RWPE1 (cell line): ENCODE results near the gene ADGRF4.
A peak's percentile ranks its signal among the peaks of the same experiment; 100 is the strongest.

Experiments used
- CTCF ChIA-PET: fragments of 350-600 bp; sonication (Branson Sonifier 250); formaldehyde crosslinking; extraction: SDS; loops from one replicate; lab custom pipeline; 2021; lab: Yijun Ruan, JAX
- POLR2A ChIA-PET: fragments of 400-600 bp; formaldehyde crosslinking; extraction: SDS; loops from one replicate; lab custom pipeline; 2020; ENCODE audit warnings: antibody characterized with exemption; ENCODE audit not compliant: low non-redundant PET; lab: Yijun Ruan, JAX
- DNase-seq: peaks from one replicate; pipeline ENCODE4 v3.0.0; 2012; ENCODE audit warnings: low spot score
- H3K27ac ChIP-seq: fragments of 450-650 bp; 2 replicates; pipeline ENCODE4 v1.5.1; 2017
- TF ChIP-seq, protein P1 (sequence below): fragments of 450-650 bp; conservative IDR thresholded peaks from 2 replicates; pipeline ENCODE4 v1.5.1; 2017; ENCODE audit warnings: low read depth, mild to moderate bottlenecking

Gene ADGRF4

DNA sequence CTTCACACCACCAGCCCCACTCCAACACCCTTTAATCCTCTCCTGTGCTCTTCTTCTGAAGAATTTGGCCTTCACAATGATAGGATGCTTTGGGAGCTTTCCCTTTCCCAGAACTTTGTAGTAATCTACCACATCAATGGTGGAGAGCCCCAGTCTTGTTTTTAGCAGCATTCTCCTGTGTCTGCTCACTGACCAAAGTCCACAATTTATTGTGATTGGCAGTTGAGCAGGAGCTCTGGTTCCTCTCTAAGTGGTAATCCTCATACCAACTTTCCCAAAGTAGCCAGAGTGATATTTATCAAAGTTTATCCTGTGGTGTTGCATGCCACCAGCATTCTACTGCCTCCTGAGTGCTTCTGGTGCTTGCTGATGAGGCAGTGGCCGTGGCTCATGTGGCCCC, 54.4 kb downstream of the ADGRF4 start:
- POLR2A ChIA-PET: no interaction called here
- no peak overlapping the region for H3K27ac ChIP-seq
- CTCF ChIA-PET: no interaction called here
- DNase-seq: no peak
- TF ChIP-seq, protein P1, sequence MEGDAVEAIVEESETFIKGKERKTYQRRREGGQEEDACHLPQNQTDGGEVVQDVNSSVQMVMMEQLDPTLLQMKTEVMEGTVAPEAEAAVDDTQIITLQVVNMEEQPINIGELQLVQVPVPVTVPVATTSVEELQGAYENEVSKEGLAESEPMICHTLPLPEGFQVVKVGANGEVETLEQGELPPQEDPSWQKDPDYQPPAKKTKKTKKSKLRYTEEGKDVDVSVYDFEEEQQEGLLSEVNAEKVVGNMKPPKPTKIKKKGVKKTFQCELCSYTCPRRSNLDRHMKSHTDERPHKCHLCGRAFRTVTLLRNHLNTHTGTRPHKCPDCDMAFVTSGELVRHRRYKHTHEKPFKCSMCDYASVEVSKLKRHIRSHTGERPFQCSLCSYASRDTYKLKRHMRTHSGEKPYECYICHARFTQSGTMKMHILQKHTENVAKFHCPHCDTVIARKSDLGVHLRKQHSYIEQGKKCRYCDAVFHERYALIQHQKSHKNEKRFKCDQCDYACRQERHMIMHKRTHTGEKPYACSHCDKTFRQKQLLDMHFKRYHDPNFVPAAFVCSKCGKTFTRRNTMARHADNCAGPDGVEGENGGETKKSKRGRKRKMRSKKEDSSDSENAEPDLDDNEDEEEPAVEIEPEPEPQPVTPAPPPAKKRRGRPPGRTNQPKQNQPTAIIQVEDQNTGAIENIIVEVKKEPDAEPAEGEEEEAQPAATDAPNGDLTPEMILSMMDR: no peak

DNA sequence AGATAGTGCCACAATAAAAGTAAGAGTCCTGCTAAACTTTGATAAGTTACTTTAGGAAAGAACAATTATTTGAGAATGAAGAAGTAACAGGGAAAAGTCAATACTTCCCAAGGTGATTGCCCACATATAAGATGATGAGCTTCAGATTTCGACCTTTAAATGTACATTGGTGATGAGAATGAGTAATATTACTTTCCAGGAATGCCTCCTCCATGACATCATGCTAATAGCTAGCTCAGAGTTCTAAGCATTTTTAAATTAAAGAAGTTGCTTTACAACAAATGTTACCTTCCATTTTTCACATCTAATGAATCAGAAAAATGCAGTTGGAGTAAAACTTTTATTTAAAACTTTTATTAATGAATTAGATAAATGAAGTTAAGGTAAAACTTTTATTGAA, 61.0 kb downstream of the ADGRF4 start:
- ChIA-PET CTCF (interaction anchor here (0.6 kb wide), 1 partner anchor 128 kb away, joined by 3 read pairs; no protein-coding TSS in a partner anchor), POLR2A (no interaction called here)
- H3K27ac ChIP-seq: no peak overlapping the region
- TF ChIP-seq, protein P1: no peak
- peak; percentile 8 for DNase-seq

DNA sequence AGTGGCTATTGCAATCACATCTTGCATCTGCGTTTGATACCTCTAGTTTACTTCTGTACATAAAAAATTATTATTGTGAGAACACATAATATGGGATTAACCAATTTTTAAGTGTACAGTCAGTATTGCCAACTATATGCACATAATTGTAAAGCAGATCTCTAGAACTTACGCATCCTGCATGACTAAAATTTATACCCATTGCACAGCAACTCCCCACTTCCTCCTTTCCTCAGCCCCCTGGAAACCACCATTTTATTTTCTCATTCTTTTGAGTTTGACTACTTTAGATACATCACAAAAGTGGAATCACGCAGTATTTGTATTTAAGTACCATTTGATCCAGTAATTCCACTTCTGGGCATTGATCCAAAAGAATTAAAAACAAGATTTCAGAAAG, 64.1 kb downstream of the ADGRF4 start:
- no peak for DNase-seq
- CTCF ChIA-PET: no interaction called here
- TF ChIP-seq, protein P1: no peak
- H3K27ac ChIP-seq: no peak overlapping the region
- POLR2A ChIA-PET: no interaction called here

DNA sequence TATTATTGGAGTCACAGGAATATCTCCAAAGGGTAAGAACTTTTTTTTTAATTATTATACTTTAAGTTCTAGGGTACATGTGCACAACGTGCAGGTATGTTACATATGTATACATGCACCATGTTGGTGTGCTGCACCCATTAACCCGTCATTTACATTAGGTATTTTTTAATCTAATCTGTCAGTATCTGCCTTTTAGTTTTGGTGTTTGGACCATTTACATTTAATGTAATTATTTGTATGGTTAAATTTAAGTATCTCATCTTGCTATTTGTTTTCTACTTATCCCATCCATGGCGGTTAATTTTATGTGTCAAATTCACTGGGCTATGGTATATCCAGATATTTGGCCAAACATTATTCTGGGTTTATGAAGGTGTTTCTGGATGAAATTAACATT, 68.1 kb downstream of the ADGRF4 start:
- no peak overlapping the region for H3K27ac ChIP-seq
- ChIA-PET POLR2A (no interaction called here), CTCF (no interaction called here)
- TF ChIP-seq, protein P1: no peak
- DNase-seq: no peak

DNA sequence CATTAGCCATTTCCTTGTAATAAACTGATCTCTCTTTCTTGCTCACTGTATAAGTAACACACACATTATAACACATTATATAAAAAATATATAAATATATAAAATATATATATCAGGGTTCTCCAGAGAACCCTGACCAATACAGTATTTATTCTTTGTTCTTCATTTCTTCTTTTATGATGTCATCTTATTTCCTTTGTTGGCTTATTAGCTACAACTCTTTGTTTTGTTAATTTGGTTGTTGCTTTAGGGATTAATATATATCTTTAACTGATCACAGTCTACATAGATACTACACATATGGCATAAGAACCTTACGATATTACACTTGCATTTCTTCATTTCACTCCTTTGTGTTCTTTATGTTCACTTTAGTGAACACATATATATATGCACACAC, 68.7 kb downstream of the ADGRF4 start:
- no peak for DNase-seq
- POLR2A ChIA-PET: no interaction called here
- CTCF ChIA-PET: no interaction called here
- H3K27ac ChIP-seq: no peak overlapping the region
- TF ChIP-seq, protein P1: no peak

DNA sequence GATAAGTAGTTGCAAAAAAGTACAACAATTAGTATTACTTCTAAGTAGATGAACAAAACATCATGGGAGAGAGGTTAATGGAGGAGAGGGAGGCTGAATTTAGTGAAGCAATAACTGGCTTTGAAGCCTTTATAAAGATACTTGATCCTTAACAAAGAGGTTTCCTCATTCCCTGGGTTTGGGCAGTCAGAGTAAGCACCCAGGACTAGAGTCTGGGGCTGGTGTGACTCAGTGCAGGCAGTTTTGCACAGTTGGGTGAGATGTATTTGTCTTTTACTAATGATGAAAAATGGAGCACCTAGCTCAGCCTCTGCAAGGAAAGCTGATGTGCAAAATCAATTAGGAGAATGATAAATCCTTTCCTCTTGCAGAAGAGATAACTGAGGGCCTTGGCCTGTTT, 71.6 kb downstream of the ADGRF4 start:
- CTCF ChIA-PET: no interaction called here
- TF ChIP-seq, protein P1: no peak
- POLR2A ChIA-PET: no interaction called here
- no peak overlapping the region for H3K27ac ChIP-seq
- DNase-seq: no peak
